ENCODE results near the gene DEPDC4.
"Not testable (repeated sequence)": the region's sequence is repeated elsewhere in the genome, so short reads cannot be mapped to it uniquely, and the experiment has no call there.

DEPDC4 gene

DNA sequence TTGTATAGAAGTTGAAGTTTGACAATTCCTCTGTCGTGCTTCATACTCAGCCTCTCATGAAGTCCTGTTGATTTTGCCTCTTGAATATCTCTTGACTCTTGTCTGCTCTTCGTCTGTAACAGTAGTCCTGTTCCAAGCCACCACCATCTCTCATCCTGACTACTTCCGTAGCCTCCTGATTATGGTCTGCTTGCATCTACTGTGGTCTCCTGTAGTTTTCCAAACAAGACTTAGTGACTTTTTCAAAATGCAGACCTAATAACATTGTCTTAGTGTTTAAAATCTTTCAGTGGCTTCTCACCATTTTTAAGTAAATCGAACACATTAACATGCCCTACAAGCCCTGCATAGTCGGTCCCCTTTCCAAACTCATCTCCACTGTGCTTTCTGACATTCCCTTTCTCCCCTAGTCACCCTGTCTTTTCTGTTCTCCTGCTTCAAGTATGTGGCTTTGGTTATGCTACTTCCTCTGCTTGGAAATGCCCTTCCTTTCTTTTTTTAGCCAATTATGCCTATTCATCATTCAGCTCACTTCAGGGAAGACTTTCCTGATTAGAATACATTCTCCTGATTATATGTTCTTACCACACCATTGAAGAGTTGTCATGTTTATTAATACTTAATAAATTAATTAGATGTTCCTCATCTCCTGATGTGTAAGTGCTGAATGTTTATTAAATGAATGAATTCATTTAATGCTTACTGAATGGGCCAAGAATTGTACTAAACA, 2.1 kb upstream of the DEPDC4 start:
- TF ChIP-seq, protein P1, sequence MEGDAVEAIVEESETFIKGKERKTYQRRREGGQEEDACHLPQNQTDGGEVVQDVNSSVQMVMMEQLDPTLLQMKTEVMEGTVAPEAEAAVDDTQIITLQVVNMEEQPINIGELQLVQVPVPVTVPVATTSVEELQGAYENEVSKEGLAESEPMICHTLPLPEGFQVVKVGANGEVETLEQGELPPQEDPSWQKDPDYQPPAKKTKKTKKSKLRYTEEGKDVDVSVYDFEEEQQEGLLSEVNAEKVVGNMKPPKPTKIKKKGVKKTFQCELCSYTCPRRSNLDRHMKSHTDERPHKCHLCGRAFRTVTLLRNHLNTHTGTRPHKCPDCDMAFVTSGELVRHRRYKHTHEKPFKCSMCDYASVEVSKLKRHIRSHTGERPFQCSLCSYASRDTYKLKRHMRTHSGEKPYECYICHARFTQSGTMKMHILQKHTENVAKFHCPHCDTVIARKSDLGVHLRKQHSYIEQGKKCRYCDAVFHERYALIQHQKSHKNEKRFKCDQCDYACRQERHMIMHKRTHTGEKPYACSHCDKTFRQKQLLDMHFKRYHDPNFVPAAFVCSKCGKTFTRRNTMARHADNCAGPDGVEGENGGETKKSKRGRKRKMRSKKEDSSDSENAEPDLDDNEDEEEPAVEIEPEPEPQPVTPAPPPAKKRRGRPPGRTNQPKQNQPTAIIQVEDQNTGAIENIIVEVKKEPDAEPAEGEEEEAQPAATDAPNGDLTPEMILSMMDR (IDR thresholded peaks at IDR 0.05; ENCODE audit: low read depth, low read length): no peak
- peak overlapping the region; percentile 77 for H3K4me3 ChIP-seq (ENCODE audit: low read depth, low read length)

DNA sequence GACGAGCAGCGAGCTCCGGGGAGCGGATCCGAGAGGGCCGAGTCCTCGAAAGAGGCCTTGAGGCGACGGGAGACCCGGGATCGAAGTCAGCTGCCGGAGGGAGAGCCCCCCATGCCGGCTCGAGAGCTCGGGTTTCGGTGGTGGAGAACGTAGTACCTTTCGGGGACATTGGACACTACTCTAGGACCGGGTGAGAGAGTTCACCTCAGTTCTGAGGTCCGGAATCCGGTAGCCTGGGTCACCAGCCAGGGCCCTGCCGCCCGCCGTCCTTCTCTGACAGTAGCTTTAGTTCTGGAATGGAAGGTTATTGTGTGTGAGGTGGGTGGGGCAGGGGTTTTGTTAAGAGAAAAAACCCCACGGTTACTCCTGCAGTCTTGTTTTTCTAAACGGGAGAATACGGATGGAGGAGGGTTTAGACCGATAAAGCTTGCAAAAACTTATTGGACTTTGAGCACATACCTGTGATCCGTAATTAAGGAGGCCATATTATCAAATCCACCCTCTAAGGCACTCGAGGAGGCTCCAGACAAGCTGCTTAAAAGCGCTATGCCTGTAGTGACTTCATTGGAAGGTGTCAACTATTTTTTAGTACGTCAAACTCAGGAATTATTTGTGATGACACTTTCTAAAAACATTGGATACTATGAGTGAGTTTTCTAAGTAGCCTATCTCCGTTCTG, 863 bp upstream of the DEPDC4 start:
- H3K4me3 ChIP-seq (ENCODE audit: low read depth, low read length): peak overlapping the region; percentile 77
- TF ChIP-seq, protein P1 (IDR thresholded peaks at IDR 0.05; ENCODE audit: low read depth, low read length): no peak

DNA sequence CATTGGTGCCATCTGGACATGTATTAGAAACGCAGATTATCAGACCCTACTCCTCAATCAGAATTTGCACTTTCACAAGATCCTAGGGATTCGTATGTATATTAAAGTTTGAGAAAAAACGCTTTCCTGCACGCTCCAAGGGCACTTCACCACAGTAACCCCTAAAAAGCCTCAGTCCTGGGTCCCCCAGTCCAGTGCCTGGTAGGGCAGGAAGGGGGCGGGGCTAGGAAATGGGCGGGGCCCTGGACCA, 369 bp downstream of the DEPDC4 start:
- TF ChIP-seq, protein P1 (IDR thresholded peaks at IDR 0.05; ENCODE audit: low read depth, low read length): no peak
- H3K4me3 ChIP-seq (ENCODE audit: low read depth, low read length): peak overlapping the region; percentile 77

DNA sequence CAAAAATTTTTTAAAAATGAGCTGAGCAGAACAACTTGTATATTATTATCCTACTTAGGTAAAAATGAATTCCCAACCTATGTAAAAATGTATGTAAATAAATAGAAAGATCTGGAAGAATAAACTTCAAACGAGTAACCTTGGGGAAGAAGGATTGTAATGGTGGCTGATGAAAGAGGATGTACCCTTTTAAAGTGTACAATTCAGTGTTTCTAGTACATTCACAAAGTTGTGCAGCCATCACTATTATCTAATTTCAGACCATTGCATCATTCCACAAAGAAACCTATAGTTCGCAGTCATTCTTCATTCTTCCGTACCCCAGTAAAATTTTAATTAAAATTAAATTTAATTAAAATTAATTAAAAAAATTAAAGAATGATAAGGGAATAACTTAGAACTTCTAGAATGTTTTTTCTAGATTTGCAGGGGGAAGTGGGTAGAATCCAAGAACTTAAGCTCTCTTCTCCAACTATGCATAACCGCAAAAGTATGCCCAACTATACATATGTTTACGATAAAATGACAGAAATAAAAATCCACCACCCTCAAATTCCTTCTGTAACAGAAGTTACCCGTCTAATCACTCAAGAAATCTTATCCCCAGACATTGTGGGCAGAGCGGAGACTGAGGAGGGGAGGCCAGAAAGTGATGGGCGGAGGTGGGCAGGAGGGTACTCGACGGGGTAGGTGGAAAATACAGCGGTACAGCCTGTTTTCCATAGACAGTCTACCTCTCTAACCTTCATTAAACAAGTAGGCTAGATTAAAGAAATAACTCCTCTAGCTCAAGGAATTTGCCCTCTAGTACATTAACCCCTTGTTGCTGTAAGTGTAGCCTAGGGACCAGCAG, 921 bp downstream of the DEPDC4 start:
- H3K4me3 ChIP-seq (ENCODE audit: low read depth, low read length): peak overlapping the region; percentile 77
- TF ChIP-seq, protein P1 (IDR thresholded peaks at IDR 0.05; ENCODE audit: low read depth, low read length): no peak

DNA sequence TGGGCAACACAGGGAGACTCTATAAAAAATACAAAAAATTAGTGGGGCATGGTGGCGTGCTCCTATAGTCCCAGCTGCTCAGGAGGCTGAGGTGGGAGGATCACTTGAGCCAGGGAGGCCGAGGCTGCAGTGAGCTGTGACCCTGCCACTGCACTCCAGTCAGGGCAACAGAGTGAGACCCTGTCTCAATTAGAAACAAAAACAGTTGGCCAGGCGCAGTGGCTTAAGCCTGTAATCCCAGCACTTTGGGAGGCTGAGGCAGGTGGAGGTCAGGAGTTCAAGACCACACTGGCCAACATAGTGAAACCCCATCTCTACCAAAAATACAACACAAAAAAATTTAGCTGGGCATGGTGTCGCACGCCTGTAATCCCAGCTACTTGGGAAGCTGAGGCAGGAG, 1.8 kb downstream of the DEPDC4 start:
- not testable (repeated sequence) for H3K4me3 ChIP-seq (ENCODE audit: low read depth, low read length)

DNA sequence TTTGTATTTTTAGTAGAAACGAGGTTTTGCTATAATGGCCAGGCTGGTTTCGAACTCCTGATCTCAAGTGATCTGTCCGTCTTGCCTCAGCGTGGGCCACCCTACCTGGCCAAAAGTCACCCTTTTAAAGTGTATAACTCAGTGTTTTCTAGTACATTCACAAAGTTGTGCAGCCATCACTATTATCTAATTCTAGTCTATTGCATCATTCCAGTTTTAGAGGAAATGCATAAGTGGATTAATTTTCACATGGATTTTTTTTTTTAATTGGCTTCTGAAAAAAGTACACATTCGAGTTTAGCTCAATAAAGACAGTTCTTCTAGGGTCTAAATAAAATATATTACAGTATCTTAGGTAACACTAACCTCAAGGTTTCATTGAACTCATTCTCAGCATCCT, 3.7 kb downstream of the DEPDC4 start:
- TF ChIP-seq, protein P1 (IDR thresholded peaks at IDR 0.05; ENCODE audit: low read depth, low read length): no peak
- no peak overlapping the region for H3K4me3 ChIP-seq (ENCODE audit: low read depth, low read length)

DNA sequence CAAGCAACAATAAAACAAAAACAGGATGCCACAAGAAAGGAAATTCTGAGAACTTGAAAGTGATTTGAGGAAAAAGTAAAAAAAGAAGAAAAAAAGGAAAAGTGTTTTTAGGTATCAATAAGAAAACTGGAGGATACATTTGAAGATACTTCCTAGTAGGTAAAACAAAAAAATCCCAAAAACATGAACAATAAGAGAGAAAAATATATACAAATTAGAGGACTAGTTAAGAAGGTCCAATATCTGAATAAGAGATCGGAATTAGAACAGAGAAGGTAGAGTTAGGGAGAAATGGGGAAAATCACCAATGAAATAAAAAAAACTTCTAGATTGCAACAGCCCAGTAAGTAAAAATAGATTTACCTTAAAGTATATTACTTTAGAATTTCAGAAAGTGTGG, 8.8 kb downstream of the DEPDC4 start:
- TF ChIP-seq, protein P1 (IDR thresholded peaks at IDR 0.05; ENCODE audit: low read depth, low read length): no peak
- H3K4me3 ChIP-seq (ENCODE audit: low read depth, low read length): no peak overlapping the region

All from WI38 (cell line).